Spleen (tissue), 11 donors: Measurements from ENCODE around the gene TMED8. TPM values are rescaled to one million over a fixed set of nuclear protein-coding genes. Genes with fewer than 3 reads are reported as not detected.

Experiments used
- DNase-seq: peaks from one replicate; pipeline ENCODE4 v3.0.0-alpha.2; 2020
- H3K27ac ChIP-seq, 8 donors: fragments of 200-600 bp; sonication (generic) in 7 of 8; 1 replicate in 4 of 8; 2 replicates in 4 of 8; pipeline versions ENCODE4 v1.5.0 to v1.8.0; 2016 to 2021; ENCODE audit warnings: inconsistent platforms in 4 of 8, mild to moderate bottlenecking in 4 of 8, moderate library complexity in 1 of 8
- H3K27me3 ChIP-seq, 7 donors: fragments of 200-600 bp; sonication (generic) in 6 of 7; replicated peaks in 1 of 7; 1 replicate in 4 of 7; 2 replicates in 3 of 7; pipeline versions ENCODE4 v1.5.0 to v1.8.0; 2016 to 2021; ENCODE audit warnings: inconsistent platforms in 3 of 7, mild to moderate bottlenecking in 1 of 7
- H3K36me3 ChIP-seq, 6 donors: fragments of 200-600 bp; sonication (generic) in 5 of 6; 1 replicate in 4 of 6; 2 replicates in 2 of 6; pipeline versions ENCODE4 v1.5.0 to v1.8.0; 2016 to 2021; ENCODE audit warnings: inconsistent platforms in 2 of 6
- H3K4me1 ChIP-seq, 6 donors: fragments of 200-600 bp; sonication (generic) in 5 of 6; 1 replicate in 3 of 6; 2 replicates in 3 of 6; pipeline versions ENCODE4 v1.5.0 to v1.8.0; 2016 to 2021; ENCODE audit warnings: inconsistent platforms in 3 of 6
- H3K4me3 ChIP-seq, 8 donors: fragments of 200-600 bp; sonication (generic) in 7 of 8; 1 replicate in 4 of 8; 2 replicates in 4 of 8; pipeline versions ENCODE4 v1.5.0 to v1.8.0; 2016 to 2021; ENCODE audit warnings: inconsistent platforms in 4 of 8, mild to moderate bottlenecking in 4 of 8, moderate library complexity in 2 of 8
- H3K9me3 ChIP-seq, 8 donors: fragments of 200-600 bp; sonication (generic) in 7 of 8; 1 replicate in 4 of 8; 2 replicates in 4 of 8; pipeline versions ENCODE4 v1.5.0 to v1.8.0; 2016 to 2021; ENCODE audit warnings: inconsistent platforms in 4 of 8
- POLR2A ChIP-seq, 3 donors: fragments of 450-650 bp; IDR thresholded peaks; one replicate each; pipeline ENCODE4 v1.5.1; 2017; ENCODE audit warnings: antibody characterized with exemption in 3 of 3, mild to moderate bottlenecking in 1 of 3
- POLR2AphosphoS5 ChIP-seq, 3 donors: sonication (generic); formaldehyde crosslinking; IDR thresholded peaks; one replicate each; pipeline ENCODE4 v1.5.1; 2017; ENCODE audit warnings: antibody characterized with exemption in 3 of 3
- whole genome bisulfite sequencing, 5 donors: extraction: QIAGEN DNeasy Blood & Tissue Kit in 3 of 5; methylation state at CpG; one replicate each; pipeline versions ENCODE4 v1.1.5 to v1.1.7; 2013 to 2018; 5-methylcytosine and 5-hydroxymethylcytosine counted together
- intact Hi-C: fragments of 100-400 bp; cut with DNase I; formaldehyde crosslinking; loops from one replicate; pipeline ENCODE4 v1.15.0; 2023; ENCODE audit warnings: low total_unique reads
- polyA plus RNA-seq, 3 donors: library from polyadenylated mRNA; stranded (reverse); fragments of 200-250 nt; gene quantifications; one replicate each; pipeline ENCODE4 v1.2.1, GENCODE V29; 2013
- total RNA-seq, 7 donors: library from RNA; depleted of rRNA in 3 of 7; stranded (reverse); fragments of >200 nt in 3 of 7; fragmentation: NEBNext Ultra II Directional in 4 of 7; extraction: Animal tissue kit (Norgen Biotek cat#: 25700) in 4 of 7; gene quantifications; one replicate each; pipeline versions ENCODE4 v1.1.0 to v1.2.1, GENCODE V29; 2016 to 2021
- TF ChIP-seq, protein P1 (sequence below), 11 experiments: fragments of 200-600 bp in 7 of 11; fragments of 450-650 bp in 4 of 11; sonication (generic) in 4 of 11; IDR thresholded peaks in 8 of 11; conservative IDR thresholded peaks in 3 of 11; 1 replicate in 7 of 11; 2 replicates in 4 of 11; pipeline versions ENCODE4 v1.4.0 to v1.8.0; 2016 to 2021; ENCODE audit warnings: antibody characterized with exemption in 11 of 11, inconsistent platforms in 4 of 11, mild to moderate bottlenecking in 1 of 11
- donor health status: healthy with polysubstance abuse.
- donor health status: DM: no; HTN: no; CAD: no; lungs with moderate emphysema.
- donor health status: DM: no; HTN: no; CAD: no.
- donor health status: Bipolar disorder and iron deficiency.
- donor health status: healthy.
- donor health status: DM: no; HTN: no; CAD: no.
- donor health status: DM: yes; HTN: yes; CAD: no.

TMED8 gene
- total and polyA plus RNA-seq, 10 donors: 8.1 to 32.3 (median 21.4) TPM

DNA sequence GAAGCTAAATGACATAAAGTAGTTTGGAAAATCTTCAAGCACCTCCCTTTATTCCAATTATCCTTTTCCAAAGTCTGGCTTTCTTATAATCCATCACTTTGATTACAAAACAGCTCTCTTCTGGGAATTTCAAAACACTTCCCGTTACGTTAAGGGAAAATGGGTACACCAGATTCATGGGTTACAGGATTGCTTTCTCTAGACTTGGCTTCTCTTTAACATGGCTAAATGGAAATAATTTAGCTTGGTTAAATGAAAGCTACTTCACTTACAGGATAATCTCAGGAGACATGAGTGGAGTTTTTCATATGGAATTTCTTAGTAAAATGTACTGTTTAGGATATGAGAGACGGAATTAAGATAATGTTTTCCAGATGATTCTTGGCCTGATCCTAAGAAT is 41.3 kb downstream of the TMED8 start:
- Histone ChIP-seq H3K27me3 (no peaks in the 10 kb centered on the region), H3K4me3 (no peak overlapping the region), H3K27ac (no peak overlapping the region), H3K36me3 (peaks cover 0 to 59% (median 16%) of the 10 kb centered on the region in 6 donors), H3K9me3 (no peaks in the 10 kb centered on the region), H3K4me1 (no peaks in the 10 kb centered on the region)
- intact Hi-C loops: no loop called here
- no peak for TF ChIP-seq POLR2AphosphoS5 (IDR thresholded peaks at IDR 0.05)
- TF ChIP-seq, protein P1, sequence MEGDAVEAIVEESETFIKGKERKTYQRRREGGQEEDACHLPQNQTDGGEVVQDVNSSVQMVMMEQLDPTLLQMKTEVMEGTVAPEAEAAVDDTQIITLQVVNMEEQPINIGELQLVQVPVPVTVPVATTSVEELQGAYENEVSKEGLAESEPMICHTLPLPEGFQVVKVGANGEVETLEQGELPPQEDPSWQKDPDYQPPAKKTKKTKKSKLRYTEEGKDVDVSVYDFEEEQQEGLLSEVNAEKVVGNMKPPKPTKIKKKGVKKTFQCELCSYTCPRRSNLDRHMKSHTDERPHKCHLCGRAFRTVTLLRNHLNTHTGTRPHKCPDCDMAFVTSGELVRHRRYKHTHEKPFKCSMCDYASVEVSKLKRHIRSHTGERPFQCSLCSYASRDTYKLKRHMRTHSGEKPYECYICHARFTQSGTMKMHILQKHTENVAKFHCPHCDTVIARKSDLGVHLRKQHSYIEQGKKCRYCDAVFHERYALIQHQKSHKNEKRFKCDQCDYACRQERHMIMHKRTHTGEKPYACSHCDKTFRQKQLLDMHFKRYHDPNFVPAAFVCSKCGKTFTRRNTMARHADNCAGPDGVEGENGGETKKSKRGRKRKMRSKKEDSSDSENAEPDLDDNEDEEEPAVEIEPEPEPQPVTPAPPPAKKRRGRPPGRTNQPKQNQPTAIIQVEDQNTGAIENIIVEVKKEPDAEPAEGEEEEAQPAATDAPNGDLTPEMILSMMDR (IDR thresholded peaks at IDR 0.05 in 8 of 11, conservative IDR thresholded peaks at IDR 0.05 in 3 of 11): no peak
- TF ChIP-seq POLR2A (IDR thresholded peaks at IDR 0.05): no peak
- WGBS, 5 donors: 88 to 96% (median 89%) methylated on average over 3 of the region's 3 CpGs
- no peak for DNase-seq

DNA sequence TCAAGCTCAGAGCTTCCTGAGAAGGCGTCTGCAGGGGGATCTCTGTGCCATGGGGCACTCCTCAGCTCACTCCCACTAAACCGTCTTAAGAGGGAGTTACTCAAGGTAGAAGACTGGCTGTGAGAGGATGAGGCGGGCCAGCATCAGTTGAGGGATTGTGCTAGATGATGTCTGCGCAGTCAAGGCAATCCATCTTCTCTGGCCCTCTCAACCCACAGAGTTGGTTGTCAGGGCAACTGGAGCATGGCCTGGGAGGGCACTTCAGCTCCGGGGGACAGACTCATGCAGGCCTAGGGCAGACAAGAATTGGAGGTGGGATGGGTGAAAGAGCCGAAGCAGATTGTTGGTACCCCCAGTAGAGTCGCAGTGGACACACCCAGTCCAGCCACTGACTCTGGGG is 47.0 kb downstream of the TMED8 start:
- TF ChIP-seq POLR2AphosphoS5 (IDR thresholded peaks at IDR 0.05) (no peak), POLR2A (IDR thresholded peaks at IDR 0.05) (no peak)
- TF ChIP-seq, protein P1 (IDR thresholded peaks at IDR 0.05 in 8 of 11, conservative IDR thresholded peaks at IDR 0.05 in 3 of 11): no peak
- H3K36me3 ChIP-seq: peaks cover 0 to 3% (median 0%) of the 10 kb centered on the region in 6 donors
- intact Hi-C loops: no loop called here
- DNase-seq: no peak
- no peak overlapping the region for H3K27ac ChIP-seq
- H3K4me1 ChIP-seq: no peaks in the 10 kb centered on the region
- no peak overlapping the region for H3K4me3 ChIP-seq
- WGBS, 5 donors: 78 to 96% (median 89%) methylated on average over 3 to 7 of the region's 7 CpGs
- H3K9me3 ChIP-seq: no peaks in the 10 kb centered on the region
- H3K27me3 ChIP-seq: no peaks in the 10 kb centered on the region

GRCh38 chr14:77327111-77327510 is 49.8 kb downstream of the TMED8 start:
- Histone ChIP-seq H3K36me3 (no peaks in the 10 kb centered on the region), H3K27ac (no peak overlapping the region), H3K9me3 (no peaks in the 10 kb centered on the region), H3K4me1 (peaks cover 2 to 10% (median 5%) of the 10 kb centered on the region in 6 donors), H3K27me3 (no peaks in the 10 kb centered on the region), H3K4me3 (no peak overlapping the region)
- 95 to 100% (median 100%) methylated on average over 1 of the region's 1 CpG for WGBS, 5 donors
- no peak for TF ChIP-seq POLR2AphosphoS5 (IDR thresholded peaks at IDR 0.05)
- TF ChIP-seq, protein P1 (IDR thresholded peaks at IDR 0.05 in 8 of 11, conservative IDR thresholded peaks at IDR 0.05 in 3 of 11): no peak
- no peak for TF ChIP-seq POLR2A (IDR thresholded peaks at IDR 0.05)
- no peak for DNase-seq
- intact Hi-C loops: no loop called here

GRCh38 chr14:77325746-77326094 is 51.2 kb downstream of the TMED8 start:
- intact Hi-C loops: no loop called here
- no peak for TF ChIP-seq POLR2A (IDR thresholded peaks at IDR 0.05)
- no peak for TF ChIP-seq POLR2AphosphoS5 (IDR thresholded peaks at IDR 0.05)
- TF ChIP-seq, protein P1 (IDR thresholded peaks at IDR 0.05 in 8 of 11, conservative IDR thresholded peaks at IDR 0.05 in 3 of 11): no peak
- H3K27me3 ChIP-seq: no peaks in the 10 kb centered on the region
- H3K27ac ChIP-seq: no peak overlapping the region
- H3K4me3 ChIP-seq: no peak overlapping the region
- H3K9me3 ChIP-seq: no peaks in the 10 kb centered on the region
- WGBS, 5 donors: 93 to 100% (median 95%) methylated on average over 2 to 3 of the region's 3 CpGs
- no peaks in the 10 kb centered on the region for H3K36me3 ChIP-seq
- DNase-seq: no peak
- H3K4me1 ChIP-seq: peaks cover 5 to 14% (median 9%) of the 10 kb centered on the region in 6 donors
